ENCODE results near the gene MCOLN1. TPM values are rescaled to one million over a fixed set of nuclear protein-coding genes. Genes with fewer than 3 reads are reported as not detected.

Gene MCOLN1
- total and polyA plus RNA-seq, 2 of the 8 experiments (the other 6 are each of a cell fraction or from before 2014, with no cell fraction given), result 19.1 to 40.0 TPM

GRCh38 chr19:7516878-7517277 lies 5.5 kb upstream of the MCOLN1 start:
- H3K27ac ChIP-seq (ENCODE audit: low read depth, low read length), result no peak overlapping the region
- H3K14ac ChIP-seq (ENCODE audit: insufficient read length), result no peak overlapping the region
- no peak overlapping the region for H2BK120ac ChIP-seq (replicated peaks; ENCODE audit: low read depth, low read length)
- no peak overlapping the region for H2BK12ac ChIP-seq (ENCODE audit: low read depth, low read length)
- no peak overlapping the region for H2BK5ac ChIP-seq (ENCODE audit: low read depth, low read length)
- H3K36me3 ChIP-seq (ENCODE audit: control insufficient read depth in 2 of 4, insufficient read depth in 4 of 4, low read length in 3 of 4), result peaks cover 0 to 7% (median 3%) of the 10 kb centered on the region in 4 experiments; a peak in 1 of 8 replicates
- H2AK5ac ChIP-seq (ENCODE audit: low read depth, low read length), result peak overlapping the region; percentile 53; the same call in 1 of the 2 replicates
- no peaks in the 10 kb centered on the region for H3K27me3 ChIP-seq (replicated peaks in 1 of 4; ENCODE audit: control insufficient read depth in 3 of 4, extremely low read depth in 1 of 4, insufficient read depth in 3 of 4, low read length in 3 of 4)
- H3K4me1 ChIP-seq (replicated peaks in 1 of 4; ENCODE audit: control insufficient read depth in 3 of 4, insufficient read depth in 4 of 4, low read length in 3 of 4), result peaks cover 0 to 11% (median 6%) of the 10 kb centered on the region in 4 experiments; a peak in 5 of 7 replicates
- peak overlapping the region; percentile 85 to 98 for H3K4me2 ChIP-seq (ENCODE audit: insufficient read depth in 1 of 2, low read depth in 2 of 2, low read length in 2 of 2)
- H4K5ac ChIP-seq (ENCODE audit: insufficient read length, low read depth, low read length), result peak overlapping the region; percentile 28
- FAIRE-seq (no peak), DNase-seq (ENCODE audit: low read depth in 1 of 2, low spot score in 2 of 2) (no peak)
- peak overlapping the region; percentile 72 to 95 (median 77) for H3K4me3 ChIP-seq (ENCODE audit: extremely low read depth in 1 of 4, insufficient read depth in 2 of 4, low read depth in 3 of 4, low read length in 4 of 4)
- H4K20me1 ChIP-seq (replicated peaks in 1 of 2; ENCODE audit: control insufficient read depth in 1 of 2, insufficient read depth in 2 of 2, low read length in 2 of 2), result peaks cover 1 to 2% of the 10 kb centered on the region in 2 experiments
- H3K79me2 ChIP-seq (ENCODE audit: control insufficient read depth in 1 of 2, insufficient read depth in 2 of 2, low read length in 2 of 2), result peaks cover 0 to 11% of the 10 kb centered on the region in 2 experiments; a peak in 1 of 4 replicates
- H3K23ac ChIP-seq (ENCODE audit: insufficient read length), result no peak overlapping the region
- H4K91ac ChIP-seq (replicated peaks; ENCODE audit: insufficient read length, low read length), result peak overlapping the region; percentile 11
- peak overlapping the region; percentile 58 for H4K8ac ChIP-seq (ENCODE audit: extremely low read depth, insufficient read depth, low read length)
- H3K23me2 ChIP-seq (ENCODE audit: low read depth, low read length), result peaks cover 5% of the 10 kb centered on the region
- H2BK20ac ChIP-seq (ENCODE audit: low read length), result no peak overlapping the region
- CTCF ChIA-PET (ENCODE audit: partially characterized antibody), result interaction anchor here (0.6 to 2.1 kb wide), 8 partner anchors 10 to 216 kb away, joined by 3 to 7 read pairs (median 3); a partner anchor contains a TSS
- H3K79me1 ChIP-seq (ENCODE audit: low read depth, low read length), result 0 out of 2 replicates have a peak, but pooled peaks cover 3% of the 10 kb centered on the region
- peak overlapping the region in 3 of 4 experiments; percentile 63 to 82 (median 74); a peak in 6 of 7 replicates for H3K9ac ChIP-seq (replicated peaks in 1 of 4; ENCODE audit: extremely low read depth in 1 of 4, low read depth in 3 of 4, low read length in 3 of 4)
- no peaks in the 10 kb centered on the region for H3K9me3 ChIP-seq (ENCODE audit: insufficient read depth in 2 of 2, low read depth in 1 of 2, low read length in 1 of 2)
- 92% methylated on average over 4 of the region's 4 CpGs; no CpG with 5 or more reads in 1 of the 2 experiments for WGBS, 2 experiments (ENCODE audit: extremely low coverage in 1 of 2, insufficient coverage in 1 of 2, insufficient read length in 1 of 2, insufficient replicate concordance in 2 of 2, low coverage in 1 of 2, low lambda C conversion rate in 2 of 2, missing lambda C conversion rate in 1 of 2)
- H2BK15ac ChIP-seq (ENCODE audit: low read length), result no peak overlapping the region
- POLR2A ChIA-PET (ENCODE audit: partially characterized antibody), result interaction anchor here (1.2 to 7.0 kb wide), 4 partner anchors 10 to 18 kb away, joined by 4 to 80 read pairs (median 8); partner anchors contain the start of gene PNPLA6
- H2AFZ ChIP-seq (ENCODE audit: low read length), result no peak overlapping the region
- no peak overlapping the region for H3K4ac ChIP-seq (replicated peaks; ENCODE audit: insufficient read length, low read depth, low read length)
- no peak overlapping the region for H3K56ac ChIP-seq (replicated peaks; ENCODE audit: insufficient read length, low read depth, low read length)
- H3K18ac ChIP-seq (ENCODE audit: extremely low read depth, low read length), result no peak overlapping the region; the same call in none of the 2 replicates
